HG03066 (cell line): ENCODE measurements around the gene YEATS4.

Experiments
- ATAC-seq: cut with Tn5 transposase; IDR thresholded peaks from one replicate; pipeline ENCODE4 v1.9.1; 2021; ENCODE audit warnings: low read depth; ENCODE audit not compliant: unreplicated experiment

The YEATS4 gene

DNA sequence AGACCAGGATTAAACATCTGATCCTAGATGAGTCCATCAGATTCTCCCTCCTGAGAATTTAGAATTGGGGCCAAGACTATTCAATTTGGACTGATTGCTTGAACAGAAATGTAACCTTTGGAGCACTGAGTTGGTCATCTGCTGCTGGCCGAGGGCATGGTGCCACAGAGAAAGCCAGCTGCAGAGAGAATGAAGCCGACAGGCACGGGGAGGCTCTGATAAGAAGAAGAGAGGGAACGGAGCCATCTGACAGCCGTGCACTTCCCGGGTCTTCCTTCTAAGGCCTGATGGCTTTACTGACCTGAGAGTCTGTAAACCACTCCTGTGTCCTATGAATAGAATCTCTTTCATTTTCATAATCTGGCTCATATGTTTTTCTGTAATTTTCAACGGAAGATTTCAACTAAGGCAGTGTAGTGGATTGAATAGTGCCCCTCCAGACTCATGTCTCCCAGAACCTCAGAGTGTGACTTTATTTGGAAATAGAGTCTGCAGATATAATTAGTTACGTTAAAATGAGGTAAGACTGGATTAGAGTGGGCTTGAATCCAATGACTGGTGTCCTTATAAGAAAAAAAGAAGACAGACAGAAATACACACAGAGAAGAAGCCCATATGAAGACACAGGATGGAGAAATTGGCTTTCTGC is 71.5 kb downstream of the YEATS4 start:
- ATAC-seq: no peak

DNA sequence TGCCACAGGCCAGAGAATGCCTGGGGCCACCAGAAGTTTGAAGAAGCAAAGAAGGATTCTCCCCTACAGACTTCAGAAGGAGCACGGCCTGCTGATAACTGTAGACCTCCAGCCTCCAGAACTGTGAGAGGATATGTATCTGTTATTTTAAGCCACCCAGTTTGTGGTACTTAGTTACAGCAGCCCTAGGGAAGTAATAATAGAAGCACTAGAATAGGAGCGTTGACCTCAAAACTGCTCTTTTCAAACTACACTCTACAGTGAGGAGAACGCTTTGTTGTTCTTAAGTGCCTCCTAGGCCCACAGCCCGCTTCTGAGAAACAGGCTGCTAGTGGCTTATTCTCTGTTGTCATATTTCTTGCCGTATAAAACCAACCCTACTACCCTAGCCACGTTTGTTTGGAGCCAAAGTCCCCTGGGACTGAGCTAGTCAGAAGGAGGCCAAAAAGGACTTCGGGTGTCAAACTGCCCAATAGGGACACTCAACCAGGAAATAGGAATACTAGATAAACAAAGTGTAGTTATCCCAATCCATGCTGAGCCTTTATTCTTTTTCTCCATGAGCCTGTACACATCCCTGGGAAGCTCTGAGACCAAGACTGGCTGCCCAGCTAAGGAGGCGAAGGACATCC is 72.2 kb downstream of the YEATS4 start:
- no peak for ATAC-seq

DNA sequence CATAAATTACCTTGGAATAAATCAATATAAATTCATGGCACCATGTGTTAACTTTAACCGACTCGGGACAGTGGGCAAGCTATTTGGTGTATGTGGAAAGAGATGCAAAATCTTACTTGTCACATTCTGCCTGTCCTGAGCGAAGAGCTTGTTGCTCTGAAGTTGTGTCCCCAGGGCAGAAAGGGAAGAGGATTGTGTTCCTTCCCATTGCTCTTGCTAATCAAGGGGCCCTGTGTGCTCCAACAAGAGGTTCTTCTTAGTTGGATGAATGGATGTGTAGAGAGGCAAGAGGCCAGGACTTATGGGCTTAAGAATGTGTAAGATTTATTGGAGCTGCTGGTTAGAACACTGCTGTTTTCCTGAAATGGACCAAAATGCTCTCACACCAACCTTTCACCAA is 74.1 kb downstream of the YEATS4 start:
- no peak for ATAC-seq

DNA sequence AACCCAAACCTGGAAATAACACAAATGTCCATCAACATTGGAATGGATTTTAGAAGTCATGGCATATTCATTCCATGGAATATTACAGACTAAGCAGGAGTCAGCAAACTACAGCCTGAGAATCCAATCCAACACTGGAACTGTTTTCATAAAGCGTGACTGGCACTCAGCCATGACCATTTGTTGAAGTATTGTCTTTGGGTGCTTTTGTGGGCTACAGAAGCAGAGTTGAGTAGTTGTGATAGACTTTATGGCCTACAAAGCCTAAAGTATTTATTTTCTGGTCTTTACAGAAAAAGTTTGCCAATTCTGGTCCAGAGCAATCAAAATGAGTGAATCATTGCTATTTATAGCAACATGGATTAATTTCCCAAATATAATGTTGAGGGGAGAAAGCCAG is 76.1 kb downstream of the YEATS4 start:
- ATAC-seq: no peak

DNA sequence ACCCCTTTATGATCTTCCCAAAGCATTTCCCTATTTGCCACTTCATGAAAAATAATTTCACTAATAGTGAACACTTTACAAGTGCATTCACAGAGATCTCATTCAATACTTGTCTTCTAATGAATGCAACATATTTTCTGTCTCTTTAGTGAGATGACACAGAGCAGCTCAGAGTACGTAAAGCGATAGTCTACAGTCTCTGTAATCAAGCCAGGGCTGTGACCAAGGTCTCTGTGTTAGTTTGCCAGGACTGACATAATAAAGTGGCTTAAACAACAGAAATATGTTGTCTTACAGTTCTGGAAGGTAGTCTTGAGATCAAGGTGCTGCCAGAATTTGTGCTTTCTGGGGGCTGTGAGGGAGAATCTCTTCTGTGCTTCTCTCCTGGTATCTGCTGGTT is 77.5 kb downstream of the YEATS4 start:
- no peak for ATAC-seq

DNA sequence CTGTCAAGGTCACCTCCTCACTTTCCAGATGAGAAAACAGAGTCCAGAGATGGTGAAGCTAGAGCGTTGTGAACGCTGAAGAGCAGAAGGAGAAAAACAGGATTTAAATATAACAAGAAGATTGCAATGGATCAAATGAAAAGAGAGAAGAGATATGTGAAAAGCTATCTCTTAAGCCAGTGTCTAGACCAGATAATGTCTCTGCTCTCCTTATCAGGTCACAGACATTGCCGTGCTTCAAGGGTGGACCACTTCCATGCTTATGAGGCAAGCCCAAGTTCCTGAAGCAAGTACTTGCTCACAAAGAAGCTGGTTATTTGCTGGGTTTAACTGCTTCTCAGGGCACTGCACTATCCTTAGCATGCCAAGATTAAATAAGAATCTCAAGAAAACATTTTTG is 79.0 kb downstream of the YEATS4 start:
- no peak for ATAC-seq

DNA sequence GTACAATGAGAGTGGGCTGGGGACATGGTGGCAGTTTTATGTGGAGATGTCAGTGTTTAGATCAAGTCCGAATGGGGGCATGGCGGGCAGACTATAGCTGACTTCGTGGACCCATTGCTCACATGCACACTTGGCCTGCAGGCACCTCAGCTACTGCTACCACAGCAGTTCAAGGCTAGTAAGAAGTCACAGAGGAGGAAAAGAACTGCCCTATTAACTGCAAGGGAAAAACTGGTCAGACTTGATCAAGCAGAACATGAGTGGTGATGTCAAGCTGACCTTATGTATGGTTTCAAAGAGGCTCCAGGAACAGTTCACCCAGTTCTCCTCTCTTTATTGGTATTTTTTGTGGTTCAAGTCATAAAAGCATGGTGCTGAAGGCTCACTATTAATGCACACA is 80.5 kb downstream of the YEATS4 start:
- no peak for ATAC-seq
